IMR-90 (cell line): Measurements from ENCODE around the gene BDNF.

Experiments
- FOS ChIP-seq: fragments of 150-350 bp; IDR thresholded peaks from 2 replicates; pipeline ENCODE4 v1.6.1; 2016; ENCODE audit warnings: low read depth, low read length
- MAFK ChIP-seq: IDR thresholded peaks from 2 replicates; pipeline ENCODE4 v1.6.1; 2012; ENCODE audit warnings: low read depth, low read length, improper control_type of control experiment
- POLR2A ChIP-seq: IDR thresholded peaks from 2 replicates; pipeline ENCODE4 v1.6.1; 2012; ENCODE audit warnings: mild to moderate bottlenecking, low read depth, low read length
- RAD21 ChIP-seq: IDR thresholded peaks from 2 replicates; pipeline ENCODE4 v1.6.1; 2012; ENCODE audit warnings: low read length, improper control_type of control experiment
- RCOR1 ChIP-seq: IDR thresholded peaks from 2 replicates; pipeline ENCODE4 v1.6.1; 2012; ENCODE audit warnings: mild to moderate bottlenecking, low read length, improper control_type of control experiment; ENCODE audit not compliant: insufficient replicate concordance
- RFX5 ChIP-seq: IDR thresholded peaks from 2 replicates; pipeline ENCODE4 v1.8.0; 2012; ENCODE audit warnings: low read depth, mild to moderate bottlenecking, low read length, moderate library complexity
- SMC3 ChIP-seq: fragments of 150-350 bp; IDR thresholded peaks from 2 replicates; pipeline ENCODE4 v1.6.1; 2016; ENCODE audit warnings: low read depth, mild to moderate bottlenecking, antibody characterized with exemption, low read length, moderate library complexity
- TF ChIP-seq, protein P1 (sequence below): conservative IDR thresholded peaks from 2 replicates; pipeline ENCODE4 v1.5.1; 2012; ENCODE audit warnings: mild to moderate bottlenecking, low read depth, low read length, improper control_type of control experiment
- TF ChIP-seq, protein P2 (sequence below): fragments of 150-350 bp; IDR thresholded peaks from 2 replicates; pipeline ENCODE4 v1.6.1; 2017; ENCODE audit warnings: mild to moderate bottlenecking, antibody characterized with exemption, low read length, low read depth
- TF ChIP-seq, protein P3 (sequence below): fragments of 150-350 bp; IDR thresholded peaks from 2 replicates; pipeline ENCODE4 v1.6.1; 2016; ENCODE audit warnings: low read depth, mild to moderate bottlenecking, low read length, moderate library complexity, borderline replicate concordance

DNA sequence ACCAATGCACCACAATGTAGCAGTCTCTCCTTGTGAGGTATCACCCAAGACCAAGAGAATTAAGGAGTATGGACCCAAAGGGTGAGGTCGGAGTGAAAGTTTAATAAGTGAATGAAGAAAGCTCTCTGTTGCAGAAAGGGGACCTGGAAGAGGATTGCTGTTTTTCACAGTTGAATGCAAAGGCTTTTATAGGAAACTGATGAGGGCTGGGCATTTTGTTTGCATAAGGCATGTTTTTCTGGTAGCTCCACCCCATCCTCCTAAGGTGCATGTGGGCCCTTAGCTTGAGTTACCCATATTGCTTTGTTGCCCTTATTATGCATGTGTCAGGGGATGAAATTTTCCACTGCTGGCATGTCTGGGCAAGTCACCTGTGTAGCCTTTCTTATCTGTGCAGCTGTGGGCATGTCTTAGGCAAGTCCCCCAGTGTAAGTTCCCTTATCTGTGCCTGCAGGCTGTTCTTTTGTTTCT, 64.7 kb downstream of the BDNF start:
- TF ChIP-seq, protein P1, sequence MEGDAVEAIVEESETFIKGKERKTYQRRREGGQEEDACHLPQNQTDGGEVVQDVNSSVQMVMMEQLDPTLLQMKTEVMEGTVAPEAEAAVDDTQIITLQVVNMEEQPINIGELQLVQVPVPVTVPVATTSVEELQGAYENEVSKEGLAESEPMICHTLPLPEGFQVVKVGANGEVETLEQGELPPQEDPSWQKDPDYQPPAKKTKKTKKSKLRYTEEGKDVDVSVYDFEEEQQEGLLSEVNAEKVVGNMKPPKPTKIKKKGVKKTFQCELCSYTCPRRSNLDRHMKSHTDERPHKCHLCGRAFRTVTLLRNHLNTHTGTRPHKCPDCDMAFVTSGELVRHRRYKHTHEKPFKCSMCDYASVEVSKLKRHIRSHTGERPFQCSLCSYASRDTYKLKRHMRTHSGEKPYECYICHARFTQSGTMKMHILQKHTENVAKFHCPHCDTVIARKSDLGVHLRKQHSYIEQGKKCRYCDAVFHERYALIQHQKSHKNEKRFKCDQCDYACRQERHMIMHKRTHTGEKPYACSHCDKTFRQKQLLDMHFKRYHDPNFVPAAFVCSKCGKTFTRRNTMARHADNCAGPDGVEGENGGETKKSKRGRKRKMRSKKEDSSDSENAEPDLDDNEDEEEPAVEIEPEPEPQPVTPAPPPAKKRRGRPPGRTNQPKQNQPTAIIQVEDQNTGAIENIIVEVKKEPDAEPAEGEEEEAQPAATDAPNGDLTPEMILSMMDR = no peak
- no peak for TF ChIP-seq RAD21
- TF ChIP-seq, protein P2, sequence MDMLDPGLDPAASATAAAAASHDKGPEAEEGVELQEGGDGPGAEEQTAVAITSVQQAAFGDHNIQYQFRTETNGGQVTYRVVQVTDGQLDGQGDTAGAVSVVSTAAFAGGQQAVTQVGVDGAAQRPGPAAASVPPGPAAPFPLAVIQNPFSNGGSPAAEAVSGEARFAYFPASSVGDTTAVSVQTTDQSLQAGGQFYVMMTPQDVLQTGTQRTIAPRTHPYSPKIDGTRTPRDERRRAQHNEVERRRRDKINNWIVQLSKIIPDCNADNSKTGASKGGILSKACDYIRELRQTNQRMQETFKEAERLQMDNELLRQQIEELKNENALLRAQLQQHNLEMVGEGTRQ = no peak
- no peak for TF ChIP-seq POLR2A
- no peak for TF ChIP-seq RCOR1
- no peak for TF ChIP-seq MAFK
- no peak for TF ChIP-seq FOS
- TF ChIP-seq SMC3 = no peak
- TF ChIP-seq RFX5 = no peak
- TF ChIP-seq, protein P3, sequence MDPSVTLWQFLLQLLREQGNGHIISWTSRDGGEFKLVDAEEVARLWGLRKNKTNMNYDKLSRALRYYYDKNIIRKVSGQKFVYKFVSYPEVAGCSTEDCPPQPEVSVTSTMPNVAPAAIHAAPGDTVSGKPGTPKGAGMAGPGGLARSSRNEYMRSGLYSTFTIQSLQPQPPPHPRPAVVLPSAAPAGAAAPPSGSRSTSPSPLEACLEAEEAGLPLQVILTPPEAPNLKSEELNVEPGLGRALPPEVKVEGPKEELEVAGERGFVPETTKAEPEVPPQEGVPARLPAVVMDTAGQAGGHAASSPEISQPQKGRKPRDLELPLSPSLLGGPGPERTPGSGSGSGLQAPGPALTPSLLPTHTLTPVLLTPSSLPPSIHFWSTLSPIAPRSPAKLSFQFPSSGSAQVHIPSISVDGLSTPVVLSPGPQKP = no peak
